DMS 273 (cell line): ENCODE data around the gene HSD11B1.

ENCODE experiments used
- DNase-seq: peaks from one replicate; lab custom pipeline; 2025; ENCODE audit not compliant: unreplicated experiment; lab: John Stamatoyannopoulos, UW

HSD11B1 gene

DNA sequence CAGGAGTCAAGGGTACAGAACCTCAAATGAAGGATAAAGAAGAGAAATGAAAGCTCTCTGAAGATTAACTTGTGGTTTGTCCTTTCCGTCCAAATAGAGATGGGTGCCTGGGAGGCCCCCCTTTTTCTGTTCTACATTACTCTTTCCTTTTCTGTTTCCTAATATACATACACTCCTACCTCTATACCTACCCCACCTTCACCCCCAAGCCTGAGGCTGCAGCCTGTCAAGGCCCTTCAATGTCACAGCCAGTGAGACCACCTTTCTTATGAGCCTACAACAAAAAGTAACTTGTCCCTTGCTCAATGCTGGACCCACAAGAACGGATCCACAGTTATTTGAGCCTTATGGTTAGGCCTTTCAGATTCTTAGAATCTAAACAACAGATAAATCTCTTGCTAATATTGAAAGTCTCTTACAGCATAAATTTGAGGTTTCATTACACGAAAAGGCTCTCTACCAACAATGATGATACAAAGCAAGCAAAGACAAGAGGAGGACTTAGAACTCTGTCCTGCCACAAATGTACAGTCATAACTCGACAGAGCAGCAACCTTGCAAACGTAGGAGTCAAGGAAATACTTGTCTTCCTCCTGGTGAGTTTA is 47.1 kb downstream of the HSD11B1 start:
- no peak for DNase-seq

DNA sequence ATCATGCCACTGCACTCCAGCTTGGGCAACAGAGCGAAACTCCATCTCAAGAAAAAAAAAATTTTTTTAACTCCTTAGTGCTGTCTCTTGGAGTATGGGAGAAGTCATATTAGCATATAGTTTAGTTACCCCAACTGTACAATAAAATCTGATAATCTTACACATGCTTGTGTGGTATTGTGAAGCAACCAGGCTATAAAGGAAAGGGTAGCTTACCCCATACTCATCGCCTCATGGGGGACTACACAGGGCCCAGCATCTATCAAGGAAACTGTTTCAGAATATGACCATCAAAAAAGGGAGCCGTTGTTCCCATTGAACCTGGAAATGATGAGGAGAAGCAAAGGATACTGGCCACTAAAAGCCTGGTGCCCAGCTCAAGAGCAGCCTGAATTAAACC is 48.2 kb downstream of the HSD11B1 start:
- DNase-seq, result no peak

DNA sequence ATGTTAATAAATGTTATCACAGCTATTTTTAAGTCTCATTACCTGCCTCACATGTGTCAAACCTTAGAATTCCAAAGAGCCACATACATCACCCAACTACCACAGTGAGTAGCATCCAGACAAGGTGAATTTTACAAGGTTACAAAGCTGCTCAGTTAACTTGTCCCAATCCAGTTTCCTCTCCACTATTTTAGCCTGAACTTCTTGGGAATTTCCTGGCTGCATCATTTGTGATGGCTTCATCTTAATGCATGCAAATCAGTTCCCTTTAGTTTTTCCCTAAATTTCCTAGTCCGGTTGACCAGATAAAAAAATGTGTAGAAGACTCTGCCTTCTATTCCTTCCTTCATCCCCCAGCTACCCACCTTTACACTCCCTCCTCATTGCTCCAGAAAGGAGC is 50.6 kb downstream of the HSD11B1 start:
- no peak for DNase-seq

DNA sequence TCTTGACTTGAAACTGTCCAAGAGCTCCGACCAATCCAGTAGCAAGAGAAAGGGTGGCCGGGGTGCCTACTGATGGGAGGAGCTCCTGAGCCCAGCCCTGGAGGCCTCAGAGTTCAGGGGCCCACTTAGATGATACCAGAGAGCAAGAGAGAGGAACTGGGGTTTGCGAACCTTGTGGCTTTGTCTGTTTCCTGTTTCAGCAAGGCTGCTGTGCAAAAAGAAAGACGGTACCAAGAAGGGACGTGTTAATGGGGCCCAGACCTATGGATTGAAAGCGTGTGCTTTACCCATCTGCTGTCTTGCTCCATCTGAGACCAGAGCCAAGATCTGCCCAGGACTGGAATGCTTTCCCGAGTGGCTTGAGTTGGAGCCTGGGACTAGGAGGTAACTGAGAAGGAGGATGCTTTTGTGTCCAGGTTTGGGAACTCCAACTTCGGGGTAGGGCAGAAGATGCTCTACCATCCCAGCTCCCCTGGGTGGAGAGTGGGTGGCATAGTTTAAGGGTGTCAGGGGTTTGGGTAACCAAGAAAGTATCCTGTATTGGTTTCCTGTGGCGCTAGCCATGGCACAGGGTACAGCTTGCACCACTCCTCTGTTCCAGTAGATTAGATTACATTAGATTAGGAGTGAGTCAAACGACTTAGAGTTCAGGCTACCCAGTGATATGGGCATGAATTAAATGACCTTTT is 51.4 kb downstream of the HSD11B1 start, which contains the start of gene TRAF3IP3:
Gene TRAF3IP3 (plus strand): TSS at position 128 of the 689 bp plus-strand sequence. CDS start 3,987 bp downstream, outside the sequence.
- DNase-seq, result no peak

DNA sequence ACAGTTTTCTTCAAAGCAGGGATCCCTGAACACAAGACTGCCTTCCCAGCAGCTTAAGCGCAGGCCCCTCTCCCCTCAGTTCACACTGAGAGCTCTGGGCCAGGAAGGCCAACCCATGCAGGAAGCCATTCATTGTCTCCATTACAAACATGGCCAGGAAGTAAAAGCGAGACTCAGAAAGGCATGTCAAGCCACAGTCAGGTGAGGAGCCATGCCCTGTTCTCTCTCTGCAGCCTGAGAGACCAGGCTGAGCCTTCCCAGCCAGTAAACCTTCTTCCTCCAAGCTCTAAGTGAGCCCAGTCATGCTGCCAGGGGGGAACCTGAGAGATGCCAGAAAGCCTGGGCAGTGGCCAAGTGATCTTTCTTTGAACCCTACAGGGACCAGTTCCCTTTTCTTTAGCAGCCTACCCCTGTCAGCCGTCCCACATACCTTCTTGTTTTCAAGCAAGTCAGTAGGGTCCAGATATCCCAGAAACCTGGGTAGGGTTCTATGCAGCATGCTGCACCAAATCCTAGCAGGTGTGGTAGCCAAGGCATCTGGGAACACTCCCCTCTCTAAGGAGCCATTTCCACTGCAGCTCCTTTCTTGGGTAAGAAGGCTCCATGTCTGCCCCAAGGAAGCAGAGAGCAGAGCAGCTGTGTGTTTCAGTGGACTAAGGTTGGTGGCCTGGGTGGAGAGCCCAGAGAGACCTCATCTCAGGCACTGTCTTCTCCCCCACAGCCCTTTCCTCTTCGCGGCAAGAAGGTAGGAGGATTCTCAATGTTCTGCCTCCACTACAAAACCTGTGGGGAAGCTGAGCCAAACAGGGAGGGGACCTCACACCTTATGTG is 52.2 kb downstream of the HSD11B1 start:
- DNase-seq, result peak; percentile 9

DNA sequence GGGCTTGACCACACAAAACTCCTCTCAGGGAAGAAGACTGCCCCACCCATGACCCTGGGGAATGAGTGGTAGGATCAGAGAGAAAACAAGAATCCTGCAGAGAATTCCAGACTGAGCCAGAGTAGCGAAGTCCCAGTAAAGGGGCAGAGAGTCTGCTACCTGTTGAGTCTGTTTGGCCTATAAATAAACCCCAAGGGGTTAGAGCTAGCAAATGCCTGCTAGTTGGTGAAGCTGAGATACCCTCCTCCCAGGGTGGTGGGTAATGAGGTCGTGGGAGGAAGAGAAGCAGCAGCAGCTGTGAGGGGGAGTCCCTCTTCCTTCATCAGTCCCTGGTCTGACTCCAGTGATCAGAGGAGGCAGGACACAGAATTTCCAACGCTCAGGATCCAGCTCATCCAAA is 53.8 kb downstream of the HSD11B1 start:
- DNase-seq, result peak; percentile 30

DNA sequence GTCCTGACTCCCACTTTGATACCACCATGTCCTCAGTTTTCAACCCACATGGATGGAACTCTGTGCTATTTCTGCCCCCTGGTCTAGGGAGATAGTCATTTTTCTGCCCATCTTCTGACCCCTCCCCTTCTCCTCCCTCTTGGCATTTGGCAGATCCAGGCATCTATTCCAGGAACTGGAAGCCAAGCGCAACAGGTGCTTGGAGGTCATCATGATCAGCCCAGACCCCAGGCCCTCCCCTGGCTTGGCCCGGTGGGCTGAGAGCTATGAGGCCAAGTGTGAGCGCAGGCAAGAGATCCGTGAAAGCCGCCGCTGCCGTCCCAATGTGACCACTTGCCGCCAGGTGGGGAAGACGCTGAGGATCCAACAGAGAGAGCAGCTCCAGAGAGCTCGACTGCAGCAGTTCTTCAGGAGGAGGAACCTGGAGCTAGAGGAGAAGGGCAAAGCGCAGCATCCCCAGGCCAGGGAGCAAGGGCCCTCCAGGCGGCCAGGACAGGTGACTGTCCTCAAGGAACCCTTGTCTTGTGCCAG is 55.2 kb downstream of the HSD11B1 start:
- DNase-seq, result no peak

DNA sequence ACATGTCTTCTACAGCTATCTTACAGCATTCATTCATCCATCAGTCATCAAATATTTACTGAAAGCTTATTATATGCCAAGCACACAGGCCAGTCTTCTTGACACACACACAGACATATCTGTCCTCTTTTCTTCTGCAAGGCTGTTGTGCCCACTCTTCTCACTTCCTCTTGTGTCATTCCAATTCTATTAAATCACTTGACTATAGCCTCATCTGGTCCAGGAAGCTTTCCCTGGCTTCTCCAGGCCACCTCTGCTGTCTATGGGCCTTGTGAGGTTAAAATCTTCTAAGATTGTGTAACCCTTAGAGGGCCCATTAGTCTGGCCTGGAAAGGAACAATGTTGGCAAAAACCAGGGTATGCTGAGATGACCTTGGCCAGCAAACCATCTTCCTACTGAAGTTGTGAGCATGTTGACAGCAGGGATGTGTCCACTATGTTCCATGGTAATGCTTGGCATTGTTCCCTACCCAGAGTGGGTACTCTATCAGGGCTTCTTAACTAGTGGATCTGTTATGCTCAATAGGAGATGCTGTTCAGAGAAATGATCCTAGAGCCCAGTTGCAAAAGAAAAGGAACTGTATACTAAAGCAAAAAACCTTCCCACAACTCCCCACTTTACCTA is 56.5 kb downstream of the HSD11B1 start:
- no peak for DNase-seq

DNA sequence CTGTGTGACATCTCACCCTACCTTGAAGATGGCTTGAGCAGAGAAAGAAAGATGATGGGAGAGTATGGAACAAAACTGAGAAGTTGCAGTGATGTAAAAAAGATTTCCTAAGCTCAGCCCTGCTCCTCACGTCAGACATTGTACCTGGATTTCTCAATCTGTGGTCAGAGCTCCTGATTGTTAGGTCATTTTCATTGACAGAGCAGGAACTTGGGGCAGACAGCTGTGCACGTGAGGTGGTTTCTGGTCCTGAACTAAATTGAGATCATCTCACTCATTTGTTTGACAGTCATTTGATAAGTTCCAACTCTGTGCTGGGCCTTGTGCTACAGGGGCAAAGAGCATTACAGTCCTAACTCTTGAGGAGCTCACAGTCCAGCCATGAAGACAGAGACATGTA is 61.4 kb downstream of the HSD11B1 start:
- no peak for DNase-seq

DNA sequence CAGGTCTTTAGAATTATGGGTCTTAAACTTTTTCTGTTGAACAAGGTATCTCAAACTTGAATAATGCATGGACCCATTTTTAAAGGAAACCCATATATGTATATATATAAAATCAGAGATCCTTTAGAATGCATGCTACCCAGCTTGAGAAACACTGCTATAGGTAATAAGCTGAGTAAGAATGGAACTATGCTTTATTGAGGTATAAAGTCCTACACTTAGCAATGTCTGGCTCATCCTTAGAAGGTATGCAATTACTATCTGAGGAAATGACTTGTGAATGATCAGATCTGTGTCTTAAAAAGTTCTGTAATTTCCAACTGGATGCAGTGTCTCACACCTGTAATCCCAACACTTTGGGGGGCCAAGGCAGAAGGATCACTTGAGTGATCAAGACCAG is 62.5 kb downstream of the HSD11B1 start:
- no peak for DNase-seq

DNA sequence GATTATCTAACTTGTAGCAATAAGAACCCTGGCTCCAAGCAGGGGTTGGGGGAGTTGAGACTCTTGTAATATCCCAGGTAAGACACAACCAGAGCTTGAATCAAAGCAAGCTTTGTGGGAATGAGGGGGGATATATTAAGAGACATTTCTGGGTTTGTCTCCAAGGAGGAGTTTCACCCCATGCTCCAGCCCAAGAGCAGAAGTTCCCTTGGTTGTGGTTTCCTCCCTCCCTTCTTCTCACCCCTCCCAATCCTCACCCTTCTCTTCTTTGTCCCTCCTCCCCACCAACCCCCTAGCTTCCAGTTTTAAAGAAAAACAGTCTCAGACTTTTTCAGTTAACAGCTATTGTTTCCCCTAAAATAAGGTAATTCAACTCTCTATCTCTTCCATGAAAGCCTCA is 63.1 kb downstream of the HSD11B1 start:
- DNase-seq, result no peak

DNA sequence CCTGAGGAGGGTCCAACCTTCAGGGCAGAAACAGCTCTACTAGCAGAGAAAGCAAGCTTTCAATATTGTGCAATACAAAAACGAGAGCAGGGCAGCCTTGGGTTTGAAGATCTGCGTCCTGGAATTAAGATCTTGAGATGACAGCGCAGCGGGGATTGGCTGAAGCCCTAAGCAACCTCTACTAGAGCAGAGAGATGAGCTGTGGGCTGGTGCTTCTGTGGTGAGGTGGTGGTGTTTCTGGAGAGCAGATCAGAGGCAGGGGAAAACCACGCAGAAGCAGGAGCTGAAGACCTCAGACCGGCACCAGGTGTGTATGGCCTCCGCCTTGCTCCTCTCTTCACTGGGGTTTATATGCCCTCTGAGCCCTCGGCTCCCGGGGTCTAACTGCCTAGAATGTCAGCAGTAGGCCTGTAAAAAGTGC is 63.7 kb downstream of the HSD11B1 start:
- no peak for DNase-seq

DNA sequence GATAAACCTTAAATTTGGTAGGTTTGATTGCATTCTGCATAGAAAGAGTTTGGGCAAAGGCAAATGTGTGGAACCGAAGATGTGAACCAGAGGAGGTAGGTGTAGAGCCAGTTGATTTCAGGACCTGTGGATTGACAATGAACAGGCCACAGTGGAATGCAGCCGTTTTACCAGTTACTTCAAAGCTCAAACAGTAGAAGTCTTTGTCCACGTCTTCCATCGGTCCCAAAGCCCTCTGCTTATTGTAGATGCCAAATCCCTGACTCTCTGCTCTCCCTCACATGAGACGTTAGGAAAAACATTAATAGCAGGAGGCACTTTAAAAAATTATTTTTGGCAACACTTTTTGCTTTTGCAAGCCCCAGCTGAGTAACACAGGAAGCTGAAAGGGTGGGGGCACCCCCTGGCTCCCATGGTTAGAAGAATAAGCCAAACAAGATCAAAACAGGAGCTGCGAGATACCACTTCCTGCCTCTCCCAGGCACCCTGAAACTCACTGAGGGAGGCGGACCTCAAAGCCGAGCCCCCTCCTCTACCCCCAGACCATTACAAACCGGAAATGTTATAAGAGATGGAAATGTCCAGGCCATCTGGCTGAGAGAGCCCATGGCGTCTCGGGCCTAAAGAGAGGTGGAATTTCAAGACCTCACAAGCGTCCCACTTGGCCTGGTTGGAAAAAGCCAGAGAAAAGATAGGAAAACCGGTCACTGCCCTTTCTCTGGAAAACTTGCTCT is 64.7 kb downstream of the HSD11B1 start:
- DNase-seq, result no peak

DNA sequence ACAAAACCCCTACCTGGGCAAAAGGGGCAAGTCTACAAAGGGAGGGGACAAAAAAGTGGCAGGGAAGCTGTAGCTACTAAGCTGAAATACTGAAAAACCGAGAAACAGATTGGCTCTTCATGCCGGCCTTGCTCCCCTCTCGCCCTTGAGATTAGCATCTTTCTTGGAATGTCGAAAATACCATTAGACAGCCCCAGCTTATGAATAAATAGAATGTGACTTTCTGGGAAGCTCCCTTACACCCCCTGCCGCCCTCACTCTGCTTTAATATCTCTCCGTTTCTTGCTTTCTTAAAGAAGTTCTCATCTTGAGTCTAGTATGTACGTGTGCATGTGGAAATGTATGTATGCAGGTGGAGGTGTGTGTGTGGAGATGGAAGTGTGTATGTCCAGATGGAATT is 65.3 kb downstream of the HSD11B1 start:
- DNase-seq, result no peak

DNA sequence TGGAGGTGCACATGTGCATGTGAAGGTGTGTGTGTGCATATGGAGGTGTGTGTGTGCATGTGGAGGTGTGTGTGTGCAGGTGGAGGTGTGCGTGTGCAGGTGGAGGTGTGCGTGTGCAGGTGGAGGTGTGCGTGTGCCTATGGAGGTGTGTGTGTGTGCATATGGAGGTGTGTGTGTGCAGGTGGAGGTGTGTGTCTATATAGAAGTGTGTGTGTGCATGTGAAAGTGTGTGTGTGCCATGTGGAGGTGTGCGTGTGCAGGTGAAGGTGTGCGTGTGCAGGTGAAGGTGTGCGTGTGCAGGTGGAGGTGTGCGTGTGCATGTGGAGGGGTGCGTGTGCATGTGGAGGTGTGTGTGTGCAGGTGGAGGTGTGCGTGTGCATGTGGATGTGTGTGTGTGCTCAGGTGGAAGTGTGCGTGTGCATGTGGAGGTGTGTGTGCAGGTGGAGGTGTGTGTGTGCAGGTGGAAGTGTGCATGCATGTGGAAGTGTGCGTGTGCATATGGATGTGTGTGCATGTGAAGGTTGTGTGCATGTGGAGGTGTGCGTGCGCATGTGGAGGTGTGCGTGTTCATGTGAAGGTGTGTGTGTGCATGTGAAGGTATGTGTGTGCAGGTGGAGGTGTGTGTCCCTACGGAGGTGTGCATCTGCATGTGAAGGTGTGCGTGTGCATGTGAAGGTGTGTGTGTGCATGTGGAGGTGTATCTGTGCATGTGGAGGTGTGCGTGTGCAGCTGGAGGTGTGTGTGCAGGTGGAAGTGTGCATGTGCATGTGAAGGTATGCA is 66.2 kb downstream of the HSD11B1 start:
- no peak for DNase-seq

DNA sequence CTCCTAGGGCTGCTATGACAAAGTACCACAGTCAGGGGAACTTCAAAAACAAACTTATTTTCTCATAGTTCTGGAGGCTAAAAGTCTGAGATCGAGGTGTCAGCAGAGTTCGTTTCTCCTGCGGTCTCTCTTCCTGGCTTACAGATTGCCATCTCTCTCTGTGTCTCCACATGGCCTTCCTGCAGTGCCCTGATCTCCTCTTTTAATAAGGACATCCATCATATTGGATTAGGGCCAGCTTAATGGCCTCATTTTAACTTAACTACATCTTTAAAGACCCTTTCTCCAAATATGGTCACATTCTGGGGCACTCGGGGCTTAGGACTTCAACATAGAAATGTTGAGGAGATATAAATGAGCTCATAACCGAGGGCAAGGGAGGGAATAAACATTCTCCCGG is 67.5 kb downstream of the HSD11B1 start:
- DNase-seq, result no peak

DNA sequence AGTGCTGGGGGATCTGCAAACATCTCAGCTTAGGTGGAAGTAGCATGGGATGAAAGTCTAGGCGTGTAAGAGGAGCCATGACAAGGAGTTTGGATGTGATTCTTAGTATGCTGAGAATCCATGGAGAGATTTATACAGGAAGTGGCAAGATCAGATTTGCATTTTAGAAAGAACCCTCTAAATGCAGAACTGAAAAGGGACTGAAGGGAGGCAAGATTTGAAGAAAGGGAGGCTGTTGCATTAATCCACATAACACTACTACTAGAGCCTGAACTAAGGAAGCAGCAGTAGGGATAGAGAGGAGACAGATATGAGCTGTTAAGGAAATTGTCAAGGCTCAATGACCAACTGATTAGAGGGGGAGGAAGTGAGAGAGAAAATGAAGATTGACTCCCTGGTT is 69.9 kb downstream of the HSD11B1 start:
- DNase-seq, result no peak

DNA sequence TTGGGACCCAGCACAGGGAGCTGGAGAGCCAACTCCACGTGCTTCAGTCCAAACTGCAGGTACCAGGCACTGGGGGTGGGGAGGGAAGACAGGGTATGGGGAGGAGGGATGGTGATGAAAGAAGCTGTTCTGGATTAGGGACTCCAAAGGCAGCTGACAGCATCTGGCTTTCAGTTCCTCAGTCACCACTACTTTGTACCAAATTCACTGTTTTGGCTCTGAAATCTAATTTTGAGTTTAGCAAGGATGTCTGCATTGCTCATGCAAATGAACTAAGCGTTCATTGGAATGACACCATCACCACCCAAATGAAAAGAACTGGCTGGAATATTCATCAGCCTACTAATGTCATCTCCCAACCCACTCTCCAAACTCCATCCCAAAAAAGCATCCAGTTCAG is 71.0 kb downstream of the HSD11B1 start:
- DNase-seq, result no peak

DNA sequence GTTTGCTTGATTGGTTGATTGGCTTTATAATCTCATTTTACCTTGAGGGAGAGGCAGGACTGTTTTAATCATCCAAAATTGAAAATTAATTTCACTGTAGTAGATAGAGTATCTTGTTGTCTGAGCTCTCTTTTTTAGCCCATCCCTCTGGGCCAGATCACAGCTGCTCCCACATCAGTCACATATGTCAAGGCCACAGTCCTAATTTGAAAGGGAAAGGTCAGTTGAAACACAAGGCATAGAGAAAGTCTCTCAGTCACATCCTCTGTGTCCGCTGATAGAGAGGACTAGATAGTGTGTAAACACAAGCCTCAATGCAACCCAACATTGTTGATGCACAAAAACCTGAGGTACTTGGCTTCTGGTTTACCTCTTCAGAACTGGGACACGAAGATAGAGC is 72.9 kb downstream of the HSD11B1 start:
- DNase-seq, result no peak

DNA sequence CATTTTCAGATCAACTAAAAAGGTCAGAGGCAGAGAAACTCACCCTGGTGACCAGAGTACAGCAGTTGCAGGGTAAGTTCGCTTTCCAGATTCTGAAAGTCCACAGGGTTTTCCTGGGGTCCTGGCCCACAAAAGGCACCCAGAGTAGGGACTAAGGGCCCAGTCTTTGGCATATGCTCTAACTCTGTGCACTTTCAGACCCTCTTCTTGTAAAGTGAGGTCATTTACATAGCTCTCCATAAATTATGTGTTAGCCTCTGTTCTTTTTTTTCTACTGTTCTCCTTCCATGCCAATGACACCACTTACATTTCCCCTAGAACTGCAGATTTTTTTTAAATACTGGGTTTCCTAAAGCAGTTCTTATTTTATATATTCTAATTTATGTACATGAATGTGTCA is 73.5 kb downstream of the HSD11B1 start:
- DNase-seq, result no peak
